Esophagus (tissue), 2 donors: ENCODE data around the gene PCED1B. TPM values are rescaled to one million over a fixed set of nuclear protein-coding genes. Genes with fewer than 3 reads are reported as not detected.

Source experiments
- H3K27ac ChIP-seq, 2 donors: one replicate each; pipeline ENCODE4 v1.5.1; 2013; ENCODE audit warnings: low read depth in 2 of 2, mild to moderate bottlenecking in 2 of 2, inconsistent platforms in 1 of 2, low read length in 1 of 2, moderate library complexity in 1 of 2
- H3K27me3 ChIP-seq, 2 donors: one replicate each; pipeline ENCODE4 v1.6.1; 2013; ENCODE audit warnings: low read length in 2 of 2, control low read depth in 1 of 2, mild to moderate bottlenecking in 1 of 2; ENCODE audit not compliant: insufficient read depth in 2 of 2, control insufficient read depth in 1 of 2
- H3K36me3 ChIP-seq, 2 donors: one replicate each; pipeline ENCODE4 v1.6.1; 2013; ENCODE audit warnings: low read length in 1 of 2; ENCODE audit not compliant: control insufficient read depth in 2 of 2, insufficient read depth in 2 of 2
- H3K4me1 ChIP-seq, 2 donors: one replicate each; pipeline ENCODE4 v1.6.1; 2013; ENCODE audit warnings: low read length in 1 of 2; ENCODE audit not compliant: control insufficient read depth in 2 of 2, insufficient read depth in 2 of 2
- H3K4me3 ChIP-seq, 2 donors: one replicate each; pipeline ENCODE4 v1.5.1; 2013; ENCODE audit warnings: low read length in 2 of 2, mild to moderate bottlenecking in 2 of 2, low read depth in 1 of 2, moderate library complexity in 1 of 2
- H3K9me3 ChIP-seq, 2 donors: one replicate each; pipeline ENCODE4 v1.6.1; 2013; ENCODE audit warnings: mild to moderate bottlenecking in 2 of 2, low read depth in 1 of 2, low read length in 1 of 2, moderate library complexity in 1 of 2; ENCODE audit not compliant: control insufficient read depth in 2 of 2, insufficient read depth in 1 of 2
- WGBS, 2 donors: extraction: QIAGEN DNeasy Blood & Tissue Kit; methylation state at CpG; one replicate each; pipeline ENCODE4 v1.1.7; 2013; 5-methylcytosine and 5-hydroxymethylcytosine counted together
- polyA plus RNA-seq, 2 donors: library from polyadenylated mRNA; stranded (reverse); fragments of 200-250 nt; gene quantifications; one replicate each; pipeline ENCODE4 v1.2.3, GENCODE V29; 2013
- donor health status: healthy with polysubstance abuse.
- donor health status: Bipolar disorder and iron deficiency.

PCED1B gene
- polyA plus RNA-seq, 2 donors, result 1.2 to 1.6 TPM

- Histone ChIP-seq H3K4me3 (no peak overlapping the region), H3K36me3 (no peaks in the 10 kb centered on the region), H3K27ac (no peak overlapping the region), H3K27me3 (no peaks in the 10 kb centered on the region), H3K9me3 (no peaks in the 10 kb centered on the region), H3K4me1 (no peaks in the 10 kb centered on the region)
- WGBS, 2 donors, result 85 to 93% methylated on average over 2 of the region's 2 CpGs
Measured at GRCh38 chr12:47242426-47242825, 163.0 kb downstream of the PCED1B start.

- Histone ChIP-seq H3K9me3 (no peaks in the 10 kb centered on the region), H3K4me3 (no peak overlapping the region), H3K36me3 (no peaks in the 10 kb centered on the region), H3K27me3 (no peaks in the 10 kb centered on the region), H3K4me1 (peaks cover 0 to 5% of the 10 kb centered on the region in 2 donors), H3K27ac (no peak overlapping the region)
- 80 to 83% methylated on average over 2 of the region's 2 CpGs for WGBS, 2 donors
Measured at GRCh38 chr12:47244835-47245234, 165.4 kb downstream of the PCED1B start.

GRCh38 chr12:47245623-47246022, 166.2 kb downstream of the PCED1B start:
- 59 to 61% methylated on average over 2 of the region's 2 CpGs for WGBS, 2 donors
- H3K4me1 ChIP-seq, result peaks cover 0 to 7% of the 10 kb centered on the region in 2 donors
- H3K27ac ChIP-seq, result no peak overlapping the region
- no peak overlapping the region for H3K4me3 ChIP-seq
- no peaks in the 10 kb centered on the region for H3K27me3 ChIP-seq
- H3K9me3 ChIP-seq, result no peaks in the 10 kb centered on the region
- no peaks in the 10 kb centered on the region for H3K36me3 ChIP-seq

GRCh38 chr12:47247418-47247817, 168.0 kb downstream of the PCED1B start:
- Histone ChIP-seq H3K27ac (no peak overlapping the region), H3K4me3 (no peak overlapping the region), H3K4me1 (peaks cover 0 to 7% of the 10 kb centered on the region in 2 donors), H3K27me3 (no peaks in the 10 kb centered on the region), H3K36me3 (no peaks in the 10 kb centered on the region), H3K9me3 (no peaks in the 10 kb centered on the region)
- 23 to 37% methylated on average over 1 of the region's 1 CpG for WGBS, 2 donors

- WGBS, 2 donors, result 50 to 54% methylated on average over 4 of the region's 4 CpGs
- Histone ChIP-seq H3K9me3 (no peaks in the 10 kb centered on the region), H3K36me3 (no peaks in the 10 kb centered on the region), H3K27ac (peak overlapping the region; percentile 66 to 74), H3K27me3 (no peaks in the 10 kb centered on the region), H3K4me3 (no peak overlapping the region), H3K4me1 (peaks cover 0 to 7% of the 10 kb centered on the region in 2 donors)
Measured at GRCh38 chr12:47249082-47249481, 169.7 kb downstream of the PCED1B start.

- Histone ChIP-seq H3K27me3 (no peaks in the 10 kb centered on the region), H3K4me3 (no peak overlapping the region), H3K4me1 (peaks cover 0 to 7% of the 10 kb centered on the region in 2 donors), H3K36me3 (no peaks in the 10 kb centered on the region), H3K27ac (peak overlapping the region; percentile 66 to 74), H3K9me3 (no peaks in the 10 kb centered on the region)
- 50 to 52% methylated on average over 7 of the region's 7 CpGs for WGBS, 2 donors
Measured at GRCh38 chr12:47249719-47250357, 170.4 kb downstream of the PCED1B start.

- WGBS, 2 donors, result 77 to 96% methylated on average over 3 of the region's 3 CpGs
- H3K27ac ChIP-seq, result no peak overlapping the region
Measured at GRCh38 chr12:47251919-47252318, 172.5 kb downstream of the PCED1B start.

GRCh38 chr12:47264951-47265350, 185.5 kb downstream of the PCED1B start:
- Histone ChIP-seq H3K9me3 (no peaks in the 10 kb centered on the region), H3K27ac (no peak overlapping the region), H3K27me3 (no peaks in the 10 kb centered on the region), H3K36me3 (no peaks in the 10 kb centered on the region), H3K4me1 (peaks cover 0 to 2% of the 10 kb centered on the region in 2 donors), H3K4me3 (no peak overlapping the region)
- 89 to 92% methylated on average over 4 of the region's 4 CpGs for WGBS, 2 donors

More at GRCh38 chr12:47251919-47252318, 172.5 kb downstream of the PCED1B start:
- Histone ChIP-seq H3K9me3 (no peaks in the 10 kb centered on the region), H3K27me3 (no peaks in the 10 kb centered on the region), H3K4me1 (peaks cover 0 to 7% of the 10 kb centered on the region in 2 donors), H3K4me3 (no peak overlapping the region), H3K36me3 (no peaks in the 10 kb centered on the region)

- Histone ChIP-seq H3K27me3 (no peaks in the 10 kb centered on the region), H3K27ac (no peak overlapping the region), H3K4me3 (no peak overlapping the region), H3K36me3 (no peaks in the 10 kb centered on the region), H3K4me1 (peaks cover 0 to 2% of the 10 kb centered on the region in 2 donors), H3K9me3 (no peaks in the 10 kb centered on the region)
- 88 to 93% methylated on average over 4 of the region's 4 CpGs for WGBS, 2 donors
Measured at GRCh38 chr12:47265391-47265790, 186.0 kb downstream of the PCED1B start.

- Histone ChIP-seq H3K27me3 (no peaks in the 10 kb centered on the region), H3K4me1 (peaks cover 0 to 2% of the 10 kb centered on the region in 2 donors), H3K36me3 (no peaks in the 10 kb centered on the region), H3K9me3 (no peaks in the 10 kb centered on the region), H3K4me3 (no peak overlapping the region), H3K27ac (peak overlapping the region in 1 of 2 donors; percentile 9)
- WGBS, 2 donors, result 59 to 65% methylated on average over 4 of the region's 4 CpGs
Measured at GRCh38 chr12:47267571-47267970, 188.2 kb downstream of the PCED1B start.
